ACC112 (cell line): ENCODE measurements around the gene PARD6G.

Experiments
- H2AFZ ChIP-seq: fragments of 200-600 bp; sonication (generic); one replicate; pipeline ENCODE4 v1.6.0; 2017; ENCODE audit warnings: antibody characterized with exemption, low read length; ENCODE audit not compliant: unreplicated experiment
- H3K27ac ChIP-seq: fragments of 200-600 bp; sonication (generic); 2 replicates; pipeline ENCODE4 v1.5.1; 2014; ENCODE audit warnings: low read depth, mild to moderate bottlenecking, antibody characterized with exemption, low read length, moderate library complexity
- H3K27me3 ChIP-seq: fragments of 200-600 bp; sonication (generic); 2 replicates; pipeline ENCODE4 v1.6.1; 2014; ENCODE audit warnings: mild to moderate bottlenecking, antibody characterized with exemption, low read length, moderate library complexity, mixed read lengths; ENCODE audit not compliant: insufficient read depth
- H3K36me3 ChIP-seq: fragments of 200-600 bp; sonication (generic); 2 replicates; pipeline ENCODE4 v1.6.1; 2016; ENCODE audit warnings: mild to moderate bottlenecking, antibody characterized with exemption, low read length, moderate library complexity, mixed read lengths; ENCODE audit not compliant: insufficient read depth
- H3K4me1 ChIP-seq: fragments of 200-600 bp; sonication (generic); one replicate; pipeline ENCODE4 v1.6.1; 2016; ENCODE audit warnings: low read length, mixed read lengths; ENCODE audit not compliant: insufficient read depth, unreplicated experiment, control insufficient read depth
- H3K4me3 ChIP-seq: fragments of 200-600 bp; sonication (generic); 2 replicates; pipeline ENCODE4 v1.5.1; 2014; ENCODE audit warnings: mild to moderate bottlenecking, low read depth, low read length
- H3K79me2 ChIP-seq: fragments of 200-600 bp; sonication (generic); one replicate; pipeline ENCODE4 v1.6.0; 2016; ENCODE audit warnings: low read length; ENCODE audit not compliant: control insufficient read depth, unreplicated experiment, insufficient read depth

Gene PARD6G

DNA sequence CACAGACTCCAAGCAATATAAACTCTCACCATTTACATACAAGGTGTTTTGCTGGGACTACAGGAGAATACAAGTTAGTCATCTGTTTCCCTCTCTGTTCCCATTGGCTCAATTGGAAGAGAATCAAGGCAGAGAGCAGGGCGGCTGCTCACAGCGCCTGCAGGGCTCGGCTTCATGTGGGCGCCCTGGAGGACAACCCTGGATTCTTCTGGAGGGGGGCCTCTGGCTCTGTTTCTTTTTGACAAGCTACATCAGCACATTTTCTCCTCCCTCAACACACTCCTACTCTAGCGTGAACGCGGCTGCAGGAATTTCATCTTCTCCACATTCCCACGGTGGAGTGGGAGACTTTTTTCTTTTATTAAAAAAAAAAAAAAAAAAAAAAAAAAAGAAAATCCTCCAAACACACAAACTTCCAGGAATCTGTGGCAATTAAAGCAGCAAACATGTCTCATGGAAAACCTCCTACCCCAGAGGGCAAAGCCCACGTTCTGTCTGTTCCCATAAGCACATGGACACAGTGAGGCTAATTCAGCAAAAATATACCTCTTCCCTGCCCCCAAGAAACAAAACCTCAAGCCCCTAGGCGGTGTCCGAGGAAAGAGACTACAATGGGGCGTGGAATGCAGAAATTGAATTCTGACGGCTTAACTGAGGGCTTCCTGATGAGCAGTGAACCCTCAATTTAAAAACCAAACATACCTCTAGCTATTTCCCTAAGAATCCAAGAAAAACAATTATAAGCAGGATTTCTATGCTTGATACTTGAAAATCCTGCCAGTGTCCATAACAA lies 50.6 kb downstream of the PARD6G start:
- Histone ChIP-seq H3K79me2 (no peaks in the 10 kb centered on the region), H2AFZ (no peak overlapping the region), H3K4me1 (no peaks in the 10 kb centered on the region), H3K27ac (no peak overlapping the region), H3K27me3 (peaks cover 23% of the 10 kb centered on the region; the same call in 1 of the 2 replicates), H3K36me3 (no peaks in the 10 kb centered on the region), H3K4me3 (no peak overlapping the region)

DNA sequence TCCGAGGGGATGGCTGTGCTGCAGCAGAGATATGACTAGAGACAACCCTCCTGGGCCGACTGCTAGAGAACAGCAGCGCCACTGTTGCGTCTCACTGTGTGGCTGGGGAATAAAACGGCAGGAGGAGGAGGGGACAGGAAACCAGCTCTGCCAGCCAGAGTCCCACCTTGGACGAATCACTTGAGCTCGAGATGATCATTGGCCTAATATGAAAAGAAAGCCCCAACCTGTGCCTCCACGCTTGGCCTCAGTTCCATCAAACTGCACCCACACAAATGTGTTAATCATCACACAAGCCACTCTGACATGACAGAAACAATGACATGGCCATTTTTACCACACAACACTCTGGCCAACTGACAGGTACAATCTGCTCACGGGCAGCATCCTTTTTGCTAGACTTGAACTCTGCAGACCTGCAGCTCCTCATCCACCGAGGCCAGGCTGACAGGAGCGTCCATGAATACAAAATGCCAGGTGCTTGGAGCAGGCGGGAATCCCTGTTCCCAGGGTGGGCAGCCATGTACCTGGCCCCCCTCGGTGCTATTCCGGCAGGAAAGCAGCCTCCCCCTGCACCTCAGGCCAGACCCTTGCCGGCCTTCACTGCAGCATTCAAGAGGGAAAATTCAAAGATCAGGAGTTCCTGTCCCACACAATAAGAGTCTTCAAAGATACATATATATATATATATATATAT lies 52.3 kb downstream of the PARD6G start:
- H3K27me3 ChIP-seq = peaks cover 31% of the 10 kb centered on the region; the same call in 1 of the 2 replicates
- no peak overlapping the region for H3K4me3 ChIP-seq

DNA sequence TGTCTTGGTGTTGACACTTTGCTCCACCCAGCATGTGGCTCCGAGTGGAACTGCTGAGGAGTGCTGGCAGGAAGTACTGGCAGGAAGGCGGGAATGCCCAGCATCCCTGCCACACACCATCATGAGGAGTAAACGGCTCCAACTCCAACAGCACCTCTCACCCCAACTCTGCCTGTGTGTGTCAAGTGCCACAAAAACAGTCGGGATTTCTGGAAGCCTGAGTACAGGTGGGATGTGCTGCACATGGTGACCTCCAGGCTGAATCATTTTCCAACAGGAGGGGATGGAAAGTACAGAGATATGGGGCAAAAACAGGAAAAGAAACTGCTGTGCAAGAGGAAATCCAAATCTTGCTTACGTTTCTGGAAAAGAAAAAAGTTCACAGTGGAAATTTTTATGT lies 53.6 kb downstream of the PARD6G start:
- Histone ChIP-seq H3K27me3 (peaks cover 31% of the 10 kb centered on the region; the same call in 1 of the 2 replicates), H3K36me3 (no peaks in the 10 kb centered on the region), H3K79me2 (no peaks in the 10 kb centered on the region), H2AFZ (no peak overlapping the region), H3K4me1 (no peaks in the 10 kb centered on the region), H3K4me3 (no peak overlapping the region), H3K27ac (no peak overlapping the region)

More for the DNA sequence above, 52.3 kb downstream of the PARD6G start:
- H3K36me3 ChIP-seq = no peaks in the 10 kb centered on the region
- H2AFZ ChIP-seq = no peak overlapping the region
- H3K4me1 ChIP-seq = no peaks in the 10 kb centered on the region
- H3K79me2 ChIP-seq = no peaks in the 10 kb centered on the region
- H3K27ac ChIP-seq = no peak overlapping the region

DNA sequence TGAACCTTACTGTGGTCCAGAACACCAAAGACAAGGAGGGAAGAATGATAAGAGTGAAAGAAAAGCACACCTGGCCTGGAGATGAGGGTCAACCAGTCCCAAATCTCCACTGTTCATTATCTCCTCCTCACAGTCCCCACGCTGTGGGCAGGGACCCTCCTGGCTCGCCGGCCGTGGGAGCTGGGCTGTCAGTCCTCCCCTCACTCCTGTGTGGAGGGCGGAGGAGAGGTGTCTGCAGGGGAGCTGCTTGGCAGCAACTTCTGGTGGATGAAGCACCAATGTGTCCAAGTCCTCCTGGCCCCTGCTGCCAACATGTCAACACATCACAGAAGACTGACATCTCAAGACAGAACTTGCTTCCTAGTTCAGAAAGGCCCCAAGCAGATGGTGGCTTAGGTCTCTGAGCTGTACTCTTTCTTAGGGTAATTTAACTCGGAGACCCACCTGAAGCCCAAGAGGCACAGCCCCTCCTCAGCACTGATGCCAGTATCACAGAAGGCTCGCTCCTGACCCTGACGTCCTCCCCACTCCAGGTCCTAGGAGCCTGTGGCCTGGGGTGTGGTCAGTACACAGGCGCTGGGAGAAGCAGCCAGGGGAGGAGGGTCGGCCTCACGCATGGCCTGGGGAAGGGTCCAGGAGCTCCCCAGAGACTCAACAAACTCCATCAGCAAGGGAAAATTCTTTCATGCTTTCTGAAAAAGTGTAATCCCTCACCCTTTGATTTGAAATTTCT lies 54.5 kb downstream of the PARD6G start:
- no peaks in the 10 kb centered on the region for H3K79me2 ChIP-seq
- peaks cover 26% of the 10 kb centered on the region; the same call in 1 of the 2 replicates for H3K27me3 ChIP-seq
- no peak overlapping the region for H3K27ac ChIP-seq
- H3K36me3 ChIP-seq = no peaks in the 10 kb centered on the region
- H3K4me1 ChIP-seq = no peaks in the 10 kb centered on the region
- H2AFZ ChIP-seq = no peak overlapping the region
- no peak overlapping the region for H3K4me3 ChIP-seq

DNA sequence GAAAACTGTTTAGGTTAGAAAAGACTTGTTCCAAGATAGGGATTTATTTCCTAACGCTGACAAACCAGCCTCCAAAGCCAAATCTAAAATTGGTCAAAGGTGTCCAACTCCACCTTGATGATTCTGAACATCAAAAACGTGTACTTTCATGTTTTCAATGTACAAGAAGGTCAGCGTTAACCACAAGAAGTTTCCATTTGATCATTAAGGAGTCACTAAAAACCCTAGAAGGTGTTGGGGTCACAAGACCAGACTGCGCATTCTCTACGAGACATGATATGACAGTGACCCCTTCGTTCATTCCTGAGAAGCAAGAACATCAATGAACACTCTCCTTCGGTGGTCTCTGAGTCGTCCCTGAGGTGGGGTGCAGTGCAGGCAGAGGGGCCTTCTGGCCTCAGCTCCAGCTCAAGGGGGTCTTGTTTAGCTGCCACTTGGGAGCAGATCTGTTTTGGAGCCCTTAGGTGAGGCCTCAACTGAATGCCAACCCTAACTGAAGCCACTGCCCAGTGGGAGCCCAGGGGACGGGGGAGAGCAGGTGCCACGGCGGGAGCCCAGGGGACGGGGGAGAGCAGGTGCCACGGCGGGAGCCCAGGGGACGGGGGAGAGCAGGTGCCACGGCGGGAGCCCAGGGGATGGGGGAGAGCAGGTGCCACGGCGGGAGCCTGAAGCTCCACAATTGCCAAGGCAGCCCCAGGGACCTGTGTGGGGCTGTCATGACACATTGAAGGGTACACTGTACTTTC lies 55.2 kb downstream of the PARD6G start:
- no peaks in the 10 kb centered on the region for H3K36me3 ChIP-seq
- 0 out of 2 replicates have a peak, but pooled peaks cover 19% of the 10 kb centered on the region for H3K27me3 ChIP-seq
- no peak overlapping the region for H3K4me3 ChIP-seq
- H3K79me2 ChIP-seq = no peaks in the 10 kb centered on the region
- no peak overlapping the region for H3K27ac ChIP-seq
- no peak overlapping the region for H2AFZ ChIP-seq
- no peaks in the 10 kb centered on the region for H3K4me1 ChIP-seq

DNA sequence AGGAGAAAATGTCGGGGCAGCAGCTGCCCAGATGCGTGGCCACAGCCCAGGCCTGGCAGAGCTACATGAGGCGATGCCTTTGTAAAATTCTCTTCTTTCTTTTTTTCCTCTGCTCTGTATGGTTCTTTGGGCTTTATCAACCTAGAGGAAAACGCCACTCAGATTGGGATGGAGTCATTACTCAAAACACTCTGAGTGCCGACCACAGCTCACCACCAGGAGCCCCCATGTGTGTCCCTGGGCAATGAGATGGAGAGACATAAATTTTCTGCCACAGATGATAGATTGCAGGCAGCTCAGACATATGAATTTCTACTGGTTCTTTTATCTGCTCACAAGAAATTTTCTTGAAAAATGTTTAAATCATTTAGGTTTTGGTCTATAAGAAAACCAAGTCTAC lies 56.0 kb downstream of the PARD6G start:
- Histone ChIP-seq H3K36me3 (no peaks in the 10 kb centered on the region), H3K4me1 (no peaks in the 10 kb centered on the region), H3K4me3 (no peak overlapping the region), H3K79me2 (no peaks in the 10 kb centered on the region), H3K27me3 (0 out of 2 replicates have a peak, but pooled peaks cover 16% of the 10 kb centered on the region), H2AFZ (no peak overlapping the region), H3K27ac (no peak overlapping the region)

DNA sequence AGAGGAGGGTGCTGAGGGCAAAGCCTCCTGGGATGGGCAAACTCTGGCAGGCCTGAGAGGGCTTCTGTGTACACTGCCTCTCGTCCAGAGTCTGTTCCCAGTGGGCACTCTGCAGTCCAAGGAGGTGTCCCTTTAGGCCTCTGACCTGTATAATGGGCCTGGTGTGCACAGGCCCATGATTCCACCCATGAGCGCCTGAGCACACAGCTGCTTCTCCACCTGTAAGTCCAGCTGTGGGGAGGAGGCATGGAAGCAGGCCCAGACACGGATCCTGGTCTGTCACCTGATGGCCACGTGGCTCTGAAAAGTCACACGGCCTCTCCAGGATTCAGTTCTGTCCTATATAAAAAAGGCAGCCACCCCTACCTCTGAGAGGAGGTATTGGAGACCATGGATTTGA lies 57.0 kb downstream of the PARD6G start:
- Histone ChIP-seq H3K4me1 (no peaks in the 10 kb centered on the region), H2AFZ (no peak overlapping the region), H3K27me3 (0 out of 2 replicates have a peak, but pooled peaks cover 16% of the 10 kb centered on the region)

DNA sequence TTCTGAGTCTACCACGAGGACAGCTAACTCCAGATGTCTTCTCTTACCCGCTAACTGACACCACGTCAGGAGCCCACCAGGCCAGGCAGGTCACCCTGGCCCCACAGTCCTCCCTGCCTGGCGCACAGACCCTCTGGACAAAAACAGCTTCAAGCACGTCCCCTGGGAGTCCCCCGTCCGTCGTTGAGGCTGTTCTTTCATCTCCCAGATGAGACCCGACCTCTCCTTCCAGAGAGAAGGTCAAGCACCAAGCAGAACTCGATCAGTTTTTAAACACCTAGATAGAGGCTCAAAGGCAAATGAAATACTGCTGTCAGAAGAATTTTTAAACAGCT lies 57.8 kb downstream of the PARD6G start:
- H3K79me2 ChIP-seq = no peaks in the 10 kb centered on the region
- no peak overlapping the region for H2AFZ ChIP-seq
- no peak overlapping the region for H3K27ac ChIP-seq
- no peaks in the 10 kb centered on the region for H3K4me1 ChIP-seq
- no peak overlapping the region for H3K4me3 ChIP-seq
- H3K27me3 ChIP-seq = 0 out of 2 replicates have a peak, but pooled peaks cover 16% of the 10 kb centered on the region
- no peaks in the 10 kb centered on the region for H3K36me3 ChIP-seq

More for the DNA sequence above, 57.0 kb downstream of the PARD6G start:
- no peaks in the 10 kb centered on the region for H3K79me2 ChIP-seq
- H3K4me3 ChIP-seq = no peak overlapping the region
- H3K36me3 ChIP-seq = no peaks in the 10 kb centered on the region
- no peak overlapping the region for H3K27ac ChIP-seq

DNA sequence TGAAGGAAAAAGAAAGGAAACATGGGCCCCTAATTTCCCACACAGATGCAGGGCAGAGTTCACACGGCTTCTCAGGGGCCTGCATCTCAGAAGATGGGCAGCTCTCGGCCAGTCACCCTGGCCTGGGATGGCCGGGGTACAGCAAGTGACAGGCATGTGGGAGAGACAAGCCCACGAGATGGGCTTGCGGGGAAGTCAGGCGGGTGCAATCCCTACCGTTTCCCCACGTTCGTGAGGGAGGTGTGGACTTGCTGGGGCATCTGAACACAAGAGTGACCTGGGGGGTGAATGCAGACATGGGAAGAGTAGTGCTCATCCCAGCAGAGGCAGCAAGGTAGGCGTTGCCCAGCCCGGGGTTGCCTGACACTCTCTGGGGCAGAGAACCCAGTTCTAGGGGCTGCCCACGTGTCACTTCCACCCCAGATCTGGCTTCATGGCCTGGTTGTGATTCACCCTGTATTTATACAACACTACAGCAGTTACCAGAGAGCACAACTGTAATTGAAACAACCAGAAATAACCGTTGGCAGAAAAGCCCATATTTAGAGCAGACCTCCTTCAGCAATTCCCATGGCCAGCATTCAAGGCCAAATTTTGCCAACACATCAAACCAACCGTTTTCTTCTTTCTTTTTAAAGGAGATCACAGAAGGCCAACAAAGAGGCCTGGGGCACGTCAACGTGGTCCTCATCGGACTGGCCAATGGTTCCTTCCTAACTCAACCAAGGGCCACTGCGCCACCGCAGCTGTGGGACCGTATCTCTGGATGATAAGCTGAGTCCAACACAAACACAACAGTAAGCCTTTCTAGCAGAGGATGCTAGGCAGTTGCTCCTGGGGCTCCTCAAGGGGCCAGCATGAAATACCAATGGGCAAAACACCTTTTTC lies 58.4 kb downstream of the PARD6G start:
- Histone ChIP-seq H3K4me3 (no peak overlapping the region), H3K36me3 (no peaks in the 10 kb centered on the region), H3K4me1 (no peaks in the 10 kb centered on the region), H3K27me3 (0 out of 2 replicates have a peak, but pooled peaks cover 14% of the 10 kb centered on the region), H3K79me2 (no peaks in the 10 kb centered on the region), H3K27ac (no peak overlapping the region), H2AFZ (no peak overlapping the region)
